Nephron progenitor cell (in vitro differentiated cells): ENCODE data around the gene PARL.

Source experiments
- DNase-seq: peaks from one replicate; pipeline ENCODE4 v3.0.0; 2021
- H3K27ac Mint-ChIP-seq: 2 replicates; pipeline ENCODE4 v1.8.0; 2021; ENCODE audit warnings: mild to moderate bottlenecking, moderate library complexity, mixed read lengths
- H3K27me3 Mint-ChIP-seq: 2 replicates; pipeline ENCODE4 v1.8.0; 2021; ENCODE audit warnings: mild to moderate bottlenecking, low read depth, mixed read lengths; ENCODE audit not compliant: poor library complexity
- H3K36me3 Mint-ChIP-seq: 2 replicates; pipeline ENCODE4 v1.8.0; 2021; ENCODE audit warnings: low read depth, mixed read lengths
- H3K4me1 Mint-ChIP-seq: 2 replicates; pipeline ENCODE4 v1.8.0; 2021; ENCODE audit warnings: mixed read lengths
- H3K4me3 Mint-ChIP-seq: 2 replicates; pipeline ENCODE4 v1.8.0; 2021; ENCODE audit warnings: mild to moderate bottlenecking, moderate library complexity, mixed read lengths
- H3K9me3 Mint-ChIP-seq: 2 replicates; pipeline ENCODE4 v1.8.0; 2021; ENCODE audit warnings: mild to moderate bottlenecking, moderate library complexity, mixed read lengths
- TF ChIP-seq, protein P1 (sequence below): fragments of 200-600 bp; sonication (generic); IDR thresholded peaks from 2 replicates; pipeline ENCODE4 v1.5.0; 2021; ENCODE audit warnings: antibody characterized with exemption

The PARL gene

DNA sequence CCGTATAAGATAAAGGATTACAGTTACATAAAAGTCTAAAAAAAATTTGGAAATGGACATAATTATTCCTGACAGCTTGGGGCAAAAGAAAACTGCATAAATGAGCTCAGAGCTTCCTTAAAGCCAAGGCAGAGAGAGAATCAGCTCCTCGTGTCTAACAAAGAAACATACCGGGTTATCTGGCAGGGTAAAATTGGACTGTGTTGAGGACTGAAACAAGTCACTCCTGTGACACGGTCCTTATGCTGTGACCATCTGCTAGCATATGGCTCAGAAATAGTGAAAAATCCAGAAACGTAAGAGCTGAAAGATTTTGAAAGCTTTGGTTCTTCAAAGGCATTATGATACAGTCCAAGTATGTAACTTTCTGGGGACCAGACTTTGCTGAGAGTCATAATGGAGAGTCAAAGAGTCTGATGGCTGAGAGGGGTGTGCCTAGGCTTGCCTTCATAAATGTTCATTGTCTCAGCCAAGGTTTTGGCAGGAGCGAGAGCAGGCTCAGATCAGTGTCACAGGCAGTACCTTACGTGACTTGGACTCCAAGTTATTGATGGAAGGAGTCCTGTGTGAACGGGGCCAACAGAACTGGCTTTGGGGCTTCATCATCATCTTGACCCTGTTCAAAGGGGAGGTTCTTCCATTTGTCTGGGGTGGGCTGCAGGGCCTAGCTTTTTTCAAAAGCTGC is 71.8 kb downstream of the PARL start:
- TF ChIP-seq, protein P1, sequence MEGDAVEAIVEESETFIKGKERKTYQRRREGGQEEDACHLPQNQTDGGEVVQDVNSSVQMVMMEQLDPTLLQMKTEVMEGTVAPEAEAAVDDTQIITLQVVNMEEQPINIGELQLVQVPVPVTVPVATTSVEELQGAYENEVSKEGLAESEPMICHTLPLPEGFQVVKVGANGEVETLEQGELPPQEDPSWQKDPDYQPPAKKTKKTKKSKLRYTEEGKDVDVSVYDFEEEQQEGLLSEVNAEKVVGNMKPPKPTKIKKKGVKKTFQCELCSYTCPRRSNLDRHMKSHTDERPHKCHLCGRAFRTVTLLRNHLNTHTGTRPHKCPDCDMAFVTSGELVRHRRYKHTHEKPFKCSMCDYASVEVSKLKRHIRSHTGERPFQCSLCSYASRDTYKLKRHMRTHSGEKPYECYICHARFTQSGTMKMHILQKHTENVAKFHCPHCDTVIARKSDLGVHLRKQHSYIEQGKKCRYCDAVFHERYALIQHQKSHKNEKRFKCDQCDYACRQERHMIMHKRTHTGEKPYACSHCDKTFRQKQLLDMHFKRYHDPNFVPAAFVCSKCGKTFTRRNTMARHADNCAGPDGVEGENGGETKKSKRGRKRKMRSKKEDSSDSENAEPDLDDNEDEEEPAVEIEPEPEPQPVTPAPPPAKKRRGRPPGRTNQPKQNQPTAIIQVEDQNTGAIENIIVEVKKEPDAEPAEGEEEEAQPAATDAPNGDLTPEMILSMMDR, result no peak
- Mint-ChIP-seq H3K27me3 (peaks cover 3% of the 10 kb centered on the region), H3K27ac (peak overlapping the region; percentile 97), H3K9me3 (no peaks in the 10 kb centered on the region), H3K4me1 (no peaks in the 10 kb centered on the region), H3K36me3 (peaks cover 71% of the 10 kb centered on the region), H3K4me3 (no peak overlapping the region)
- no peak for DNase-seq

DNA sequence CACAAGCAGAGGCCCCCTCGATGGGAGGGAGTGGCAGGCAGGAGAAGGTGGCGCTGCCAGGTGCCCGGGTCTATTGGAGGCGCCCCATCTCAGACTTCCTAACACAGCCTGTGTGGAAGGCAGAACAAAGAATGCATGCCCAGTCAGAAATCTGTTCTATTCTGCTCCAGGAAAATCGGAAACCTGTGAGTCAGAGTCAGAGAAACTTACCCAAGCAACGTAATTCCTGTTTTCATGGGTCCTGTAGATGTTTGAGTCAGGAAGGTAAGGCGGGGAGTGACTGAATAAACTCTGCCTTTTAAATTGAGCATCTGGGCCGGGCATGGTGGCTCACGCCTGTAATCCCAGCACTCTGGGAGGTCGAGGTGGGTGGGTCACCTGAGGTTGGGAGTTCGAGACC is 73.0 kb downstream of the PARL start:
- Mint-ChIP-seq H3K27ac (peak overlapping the region; percentile 97), H3K4me1 (no peaks in the 10 kb centered on the region), H3K36me3 (peaks cover 76% of the 10 kb centered on the region), H3K9me3 (no peaks in the 10 kb centered on the region), H3K27me3 (no peaks in the 10 kb centered on the region), H3K4me3 (no peak overlapping the region)
- no peak for DNase-seq
- TF ChIP-seq, protein P1, result no peak

DNA sequence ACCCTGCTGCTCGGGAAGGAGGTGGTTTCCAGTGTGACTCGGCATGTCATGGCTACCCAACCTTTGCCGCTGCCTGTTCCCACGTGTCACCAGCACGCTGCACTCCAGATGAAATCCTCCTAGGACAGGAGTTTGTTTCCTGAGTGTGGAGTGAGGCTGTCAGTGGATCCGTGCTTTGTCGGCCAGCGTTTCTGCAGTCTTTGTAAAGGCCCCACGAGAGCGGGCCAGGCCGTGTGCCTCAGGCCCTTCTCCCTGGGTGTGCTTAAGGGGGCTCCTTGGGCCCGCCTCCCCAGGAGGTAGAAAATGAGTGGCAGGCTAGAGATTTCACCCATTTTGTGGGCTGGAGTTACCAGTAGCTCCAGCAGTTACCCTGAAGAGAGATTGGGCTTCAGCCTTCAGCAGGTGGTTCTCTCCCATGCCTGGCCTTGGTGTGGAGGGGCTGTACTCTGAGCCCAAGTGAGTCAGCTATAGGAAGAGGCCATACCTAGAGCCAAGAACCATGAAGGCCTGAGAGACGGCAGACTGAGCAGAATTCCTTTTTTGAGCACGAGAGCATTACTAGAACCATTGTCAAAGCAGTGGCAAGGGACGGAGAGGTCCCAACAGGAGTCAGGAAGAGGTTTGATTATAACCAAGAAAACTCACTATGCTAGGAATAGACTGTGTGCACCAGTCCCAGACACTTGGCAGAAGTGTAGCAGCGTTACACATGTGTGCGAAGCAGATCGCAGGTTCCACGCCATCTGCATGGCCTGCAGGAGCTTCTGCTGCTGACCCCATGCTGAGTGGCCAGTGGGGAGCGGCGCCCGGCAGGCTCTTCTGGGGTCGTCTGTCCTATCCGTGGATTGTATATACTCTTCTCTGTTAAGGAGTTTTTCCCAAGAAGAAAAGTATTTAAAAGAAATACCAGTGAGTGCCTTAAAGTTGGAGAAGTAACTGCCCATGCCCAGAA is 73.8 kb downstream of the PARL start:
- Mint-ChIP-seq H3K9me3 (no peaks in the 10 kb centered on the region), H3K27me3 (no peaks in the 10 kb centered on the region), H3K27ac (peak overlapping the region; percentile 97), H3K36me3 (peaks cover 73% of the 10 kb centered on the region), H3K4me3 (no peak overlapping the region), H3K4me1 (no peaks in the 10 kb centered on the region)
- no peak for DNase-seq
- TF ChIP-seq, protein P1, result no peak

DNA sequence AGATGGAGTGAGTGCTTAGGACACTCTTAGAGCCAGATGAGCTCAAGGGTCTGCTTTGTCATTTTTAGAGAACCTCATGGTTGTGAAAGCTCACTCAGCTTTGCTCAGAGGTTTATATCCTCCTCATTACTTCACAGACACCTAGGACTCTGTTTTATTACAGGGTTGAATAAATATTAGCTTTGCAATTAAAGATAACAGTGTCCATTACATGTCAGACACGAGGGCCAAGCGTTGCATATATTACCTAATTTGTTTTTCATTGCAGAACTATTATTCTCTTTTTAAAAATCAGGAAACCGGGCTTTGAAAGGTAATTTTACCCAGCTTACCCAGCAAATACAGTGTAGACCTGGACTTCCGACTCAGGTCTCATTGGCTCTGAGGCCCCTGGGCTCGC is 75.4 kb downstream of the PARL start:
- Mint-ChIP-seq H3K9me3 (no peaks in the 10 kb centered on the region), H3K27ac (no peak overlapping the region), H3K4me3 (no peak overlapping the region), H3K4me1 (no peaks in the 10 kb centered on the region), H3K36me3 (peaks cover 73% of the 10 kb centered on the region), H3K27me3 (no peaks in the 10 kb centered on the region)
- no peak for DNase-seq
- TF ChIP-seq, protein P1, result no peak

DNA sequence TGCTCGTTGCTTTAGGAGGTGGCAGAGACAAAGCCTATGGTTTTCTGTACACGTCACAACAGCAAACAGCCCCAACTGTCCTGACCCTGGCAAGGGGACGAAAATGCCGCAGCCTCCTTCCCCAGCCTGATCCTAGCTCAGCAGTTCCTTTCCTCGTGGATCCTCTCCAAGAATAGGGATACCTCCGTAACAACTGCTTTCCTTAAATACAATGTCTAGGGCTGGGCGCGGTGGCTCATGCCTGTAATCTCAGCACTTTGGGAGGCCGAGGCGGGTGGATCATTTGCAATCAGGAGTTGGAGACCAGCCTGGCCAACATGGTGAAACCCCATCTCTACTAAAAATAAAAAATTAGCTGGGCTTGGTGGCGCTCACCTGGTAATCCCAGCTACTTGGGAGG is 76.3 kb downstream of the PARL start:
- no peak overlapping the region for H3K27ac Mint-ChIP-seq
- H3K4me3 Mint-ChIP-seq, result no peak overlapping the region
- H3K36me3 Mint-ChIP-seq, result peaks cover 80% of the 10 kb centered on the region
- H3K9me3 Mint-ChIP-seq, result no peaks in the 10 kb centered on the region
- H3K27me3 Mint-ChIP-seq, result no peaks in the 10 kb centered on the region
- TF ChIP-seq, protein P1, result no peak
- no peak for DNase-seq
- no peaks in the 10 kb centered on the region for H3K4me1 Mint-ChIP-seq
